HG02973 (cell line): ENCODE results near the gene PEAK1.
"Not testable (repeated sequence)": the region's sequence is repeated elsewhere in the genome, so short reads cannot be mapped to it uniquely, and the experiment has no call there.

Experiments used
- ATAC-seq: cut with Tn5 transposase; IDR thresholded peaks from one replicate; pipeline ENCODE4 v1.9.1; 2021; ENCODE audit warnings: moderate library complexity; ENCODE audit not compliant: unreplicated experiment

Gene PEAK1

DNA sequence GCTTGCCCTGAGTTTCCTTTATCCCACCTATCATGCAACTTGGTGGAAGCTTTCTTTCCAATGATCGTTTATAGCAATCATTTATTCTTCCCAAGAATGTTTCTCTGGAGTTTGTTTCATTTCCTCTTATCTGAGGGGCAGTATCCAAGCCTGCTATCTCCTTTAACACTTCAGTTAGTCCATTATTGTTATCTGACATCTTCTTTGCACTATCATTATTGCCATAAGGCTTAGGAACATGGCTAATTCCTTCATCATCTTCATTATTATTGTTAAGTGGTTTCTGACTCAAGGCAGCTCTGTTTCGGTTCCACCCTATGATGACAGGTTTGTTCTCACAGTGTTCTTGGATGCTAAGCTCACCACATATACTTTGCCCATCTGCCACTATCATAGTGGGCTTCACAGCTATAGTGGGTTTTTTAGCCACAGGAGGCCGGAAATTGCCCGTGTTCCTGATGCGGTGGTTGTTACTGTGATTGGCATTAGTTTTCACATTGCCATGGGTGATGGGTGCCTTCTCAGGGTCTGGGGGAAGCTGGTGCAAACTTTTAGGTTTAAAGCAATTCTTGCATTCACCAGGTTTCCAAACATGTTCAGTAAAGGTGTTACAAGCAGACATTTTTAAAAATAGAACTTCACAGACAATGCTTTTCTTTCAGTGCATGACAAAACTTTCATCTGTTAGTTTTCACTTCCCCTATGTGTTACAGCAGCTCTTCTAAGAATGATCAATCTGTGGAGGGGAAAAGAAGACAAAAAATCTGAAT, 238.4 kb downstream of the PEAK1 start:
- peak; percentile 52 for ATAC-seq

DNA sequence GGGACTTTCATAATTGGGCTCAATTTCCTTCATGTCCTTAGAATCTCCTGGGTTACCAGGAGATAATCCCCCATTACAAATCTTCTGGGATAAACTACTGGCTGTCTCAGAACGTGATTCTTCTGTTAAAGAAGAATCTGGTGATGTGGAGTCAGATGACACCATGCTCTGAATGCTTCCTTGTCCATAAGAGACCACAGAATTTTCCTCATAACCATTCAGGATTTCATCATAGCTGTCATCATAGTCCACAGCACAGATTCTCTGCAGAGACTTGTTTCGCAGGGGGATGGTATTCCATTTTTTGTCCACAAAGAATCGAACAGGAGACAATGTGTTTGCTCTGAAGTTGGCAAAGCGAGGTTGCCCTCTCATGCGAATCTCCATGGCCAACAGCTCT, 239.1 kb downstream of the PEAK1 start:
- ATAC-seq: no peak

DNA sequence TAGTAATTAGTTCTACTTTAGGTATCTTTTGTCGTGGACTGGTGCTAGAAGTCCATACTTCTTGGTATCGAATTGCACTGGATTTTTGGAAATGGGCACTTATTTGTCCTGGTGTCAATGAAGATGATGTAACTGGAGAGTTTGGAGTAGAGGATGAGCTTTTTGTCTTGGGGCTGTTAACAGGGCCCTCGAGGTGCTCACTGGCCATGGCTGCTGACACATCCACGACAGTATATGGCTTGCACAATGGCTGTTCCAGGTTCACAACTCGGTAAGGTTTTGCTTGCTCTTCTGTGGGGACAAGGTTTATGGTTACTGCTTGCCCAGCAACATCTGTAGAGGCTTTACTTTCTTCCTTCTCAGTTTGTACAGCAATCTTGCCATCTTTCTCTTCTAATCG, 239.6 kb downstream of the PEAK1 start:
- no peak for ATAC-seq

DNA sequence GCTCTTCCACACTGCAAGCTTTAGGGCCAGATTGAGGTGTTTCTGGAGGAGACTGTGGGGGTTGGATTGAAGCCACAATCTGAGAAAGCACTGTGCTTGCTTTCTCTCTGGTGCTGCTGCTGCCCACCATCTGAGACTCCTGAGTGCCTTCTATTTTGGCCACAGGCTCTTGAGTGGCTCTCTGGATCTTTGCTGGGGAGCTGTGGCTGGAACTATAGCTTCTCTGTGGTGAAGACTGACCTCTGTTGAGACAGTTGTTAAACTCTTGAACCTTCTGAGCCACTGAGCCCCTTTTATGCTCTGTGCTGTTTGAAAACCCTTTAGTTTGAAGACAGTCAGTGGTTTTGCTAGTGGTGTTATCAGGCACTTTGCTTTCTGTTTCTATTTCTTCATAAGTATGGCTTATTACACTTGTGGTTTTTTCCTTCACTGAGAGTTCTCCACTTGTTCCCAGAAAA, 240.3 kb downstream of the PEAK1 start:
- peak; percentile 42 for ATAC-seq

DNA sequence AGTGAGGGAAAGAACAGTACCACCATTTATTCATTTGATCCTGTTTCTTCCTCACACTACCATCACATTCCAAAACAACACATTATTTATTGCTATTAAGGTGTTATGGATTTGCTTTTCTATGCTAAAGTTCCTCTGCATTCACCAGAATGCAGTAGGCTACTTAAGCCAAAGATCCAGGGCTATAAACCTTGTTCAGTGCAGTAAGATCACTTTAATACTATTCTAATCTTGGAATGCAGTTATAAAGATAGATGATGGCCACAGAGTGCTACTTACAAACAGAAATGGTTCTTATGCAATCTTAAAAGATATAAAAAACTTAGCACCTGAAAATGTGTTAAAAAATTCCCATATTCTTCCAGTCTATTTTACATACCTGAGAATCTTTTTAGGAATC, 241.5 kb downstream of the PEAK1 start:
- ATAC-seq: no peak

DNA sequence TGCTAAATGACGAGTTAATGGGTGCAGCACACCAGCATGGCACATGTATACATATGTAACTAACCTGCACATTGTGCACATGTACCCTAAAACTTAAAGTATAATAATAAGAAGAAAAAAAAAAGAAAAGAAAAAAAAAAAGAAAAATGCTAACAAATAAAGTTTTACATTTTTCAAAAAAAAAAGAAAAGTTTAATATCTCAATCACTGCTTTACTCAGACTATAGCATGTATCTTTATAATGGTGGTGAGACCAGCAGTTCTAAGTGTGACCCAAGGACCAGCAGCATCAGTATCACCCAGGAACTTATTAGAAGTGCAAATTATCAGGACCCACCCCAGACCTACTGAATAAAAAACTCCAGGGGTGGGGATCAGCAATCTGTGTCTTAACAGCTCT, 243.8 kb downstream of the PEAK1 start:
- not testable (repeated sequence) for ATAC-seq

DNA sequence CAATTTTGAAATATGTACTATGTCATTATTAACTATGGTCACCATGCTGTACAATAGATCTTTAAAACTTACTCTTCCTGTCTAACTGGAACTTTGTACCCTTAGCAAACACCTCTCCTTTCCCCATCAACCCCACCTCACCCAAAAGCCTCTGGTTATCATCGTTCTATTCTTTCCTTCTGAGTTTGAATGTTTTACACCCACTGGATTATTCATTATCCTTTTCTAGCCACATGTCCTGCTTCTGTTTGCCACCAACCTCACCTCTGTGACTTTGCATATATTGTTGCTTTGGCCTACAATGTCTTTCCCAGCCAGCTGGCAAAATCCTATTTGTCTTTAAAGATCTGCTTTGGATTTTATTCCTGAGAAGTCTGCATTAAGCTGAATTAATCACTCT, 246.4 kb downstream of the PEAK1 start:
- ATAC-seq: no peak

DNA sequence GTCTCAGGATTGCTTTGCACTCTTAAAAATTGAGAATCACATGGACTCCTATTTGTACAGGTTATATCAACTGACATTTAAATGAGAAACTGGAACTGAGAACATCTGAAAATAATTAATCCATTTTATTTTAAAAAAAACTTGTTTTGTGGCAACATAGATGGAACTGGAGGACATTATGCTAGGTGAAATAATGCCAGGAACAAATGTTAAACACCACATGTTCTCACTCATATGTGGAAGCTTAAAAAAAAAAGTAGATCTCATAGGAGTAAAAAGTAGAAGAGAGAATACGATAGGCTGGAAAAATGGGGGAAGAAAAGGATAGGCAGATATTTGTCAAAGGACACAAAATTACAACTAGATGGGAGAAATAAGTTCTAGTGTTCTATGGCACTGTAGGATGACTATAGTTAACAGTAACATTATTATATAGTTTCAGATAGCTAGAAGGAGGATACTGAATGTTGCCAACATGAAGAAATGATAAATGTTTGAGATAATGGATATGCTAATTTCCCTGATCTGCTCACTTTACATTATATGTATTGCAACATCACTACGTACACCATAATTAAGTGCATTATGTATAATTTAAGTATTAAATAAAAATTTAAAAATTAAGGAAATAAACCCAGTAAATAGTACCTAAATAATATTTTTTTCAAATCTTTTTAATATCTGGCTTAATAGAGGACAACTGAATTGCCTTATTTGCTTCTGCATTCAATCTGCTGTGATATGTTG, 248.5 kb downstream of the PEAK1 start:
- ATAC-seq: no peak

DNA sequence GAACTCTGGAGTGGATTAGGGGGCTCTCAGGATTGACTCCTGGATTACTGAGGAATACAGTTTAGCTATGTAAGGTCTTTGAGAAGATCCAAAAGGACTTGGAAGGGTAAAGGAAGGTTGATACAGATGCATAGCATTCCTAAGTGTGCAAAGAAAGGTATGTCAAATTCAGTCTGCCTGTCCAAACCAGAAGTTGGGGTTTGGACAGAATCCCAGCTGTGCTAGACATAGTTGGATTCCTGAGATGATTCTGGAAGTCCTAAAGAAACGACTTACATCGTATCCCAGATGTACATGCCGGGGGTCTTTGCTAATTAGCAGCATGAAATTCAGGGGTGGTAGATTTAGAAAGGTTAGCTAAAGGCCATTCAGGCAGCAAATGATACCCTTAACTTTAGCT, 251.3 kb downstream of the PEAK1 start:
- no peak for ATAC-seq

DNA sequence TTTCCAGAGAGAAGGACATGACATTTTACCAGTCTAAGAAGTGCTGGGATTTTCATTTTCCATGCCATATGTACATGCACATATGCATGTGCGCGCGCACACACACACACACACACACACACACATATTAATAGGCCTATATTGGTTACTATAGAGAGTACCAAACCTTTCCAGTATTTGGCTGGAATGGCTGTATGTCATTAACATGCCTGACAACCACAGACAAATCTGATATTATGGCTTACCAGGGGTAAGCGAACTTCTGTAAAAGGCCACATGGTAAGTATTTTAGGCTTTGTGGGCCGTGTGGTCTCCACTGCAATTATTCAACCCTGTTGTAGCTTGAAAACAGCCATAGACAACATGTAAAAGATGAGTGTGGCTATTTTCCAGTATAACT, 251.8 kb downstream of the PEAK1 start:
- ATAC-seq: no peak

DNA sequence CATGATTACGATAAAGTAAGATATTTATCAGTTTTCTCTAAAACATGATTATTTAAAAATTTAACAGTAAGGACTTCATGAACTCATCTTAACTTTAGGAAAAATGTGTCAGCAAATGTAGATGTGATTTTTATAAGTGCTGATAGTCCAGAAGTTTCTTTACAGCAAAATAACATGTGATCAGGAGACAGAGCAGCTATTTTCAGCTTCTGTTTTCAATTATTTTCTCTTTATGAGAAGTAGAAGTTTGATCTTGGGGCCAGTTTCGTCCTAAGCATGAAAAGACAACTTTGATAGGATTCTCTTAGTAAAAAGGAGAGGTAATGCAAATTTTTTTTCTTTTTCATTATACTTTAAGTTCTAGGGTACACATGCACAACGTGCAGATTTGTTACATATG, 252.5 kb downstream of the PEAK1 start:
- ATAC-seq: no peak

DNA sequence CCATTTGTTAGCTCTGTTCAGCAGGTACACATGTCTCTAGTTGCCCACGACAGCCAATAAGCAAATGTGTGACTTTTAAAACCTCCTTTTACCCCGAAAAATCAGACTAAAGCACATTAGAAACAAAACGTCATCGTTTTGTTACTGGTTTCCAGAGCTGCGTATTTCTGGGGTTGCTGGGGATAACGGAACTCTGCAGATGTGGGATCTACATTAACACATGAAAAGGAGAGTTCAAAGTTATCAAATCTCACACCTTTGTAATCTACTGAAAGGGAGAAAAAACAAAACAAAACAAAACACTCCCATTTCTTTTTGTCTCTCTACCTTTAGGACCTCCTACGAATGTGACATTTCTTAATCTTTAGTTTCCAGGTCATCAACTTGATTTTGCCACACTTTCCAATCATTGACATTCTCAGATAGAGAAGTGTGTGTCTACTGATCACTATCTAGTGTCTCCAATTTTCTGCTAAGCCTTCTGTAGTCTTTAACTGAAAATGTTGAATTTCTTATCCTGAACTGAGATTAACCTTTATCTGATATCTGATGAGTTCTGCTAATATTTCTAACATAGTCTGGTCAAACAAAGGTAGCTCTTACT, 256.0 kb downstream of the PEAK1 start:
- ATAC-seq: no peak

DNA sequence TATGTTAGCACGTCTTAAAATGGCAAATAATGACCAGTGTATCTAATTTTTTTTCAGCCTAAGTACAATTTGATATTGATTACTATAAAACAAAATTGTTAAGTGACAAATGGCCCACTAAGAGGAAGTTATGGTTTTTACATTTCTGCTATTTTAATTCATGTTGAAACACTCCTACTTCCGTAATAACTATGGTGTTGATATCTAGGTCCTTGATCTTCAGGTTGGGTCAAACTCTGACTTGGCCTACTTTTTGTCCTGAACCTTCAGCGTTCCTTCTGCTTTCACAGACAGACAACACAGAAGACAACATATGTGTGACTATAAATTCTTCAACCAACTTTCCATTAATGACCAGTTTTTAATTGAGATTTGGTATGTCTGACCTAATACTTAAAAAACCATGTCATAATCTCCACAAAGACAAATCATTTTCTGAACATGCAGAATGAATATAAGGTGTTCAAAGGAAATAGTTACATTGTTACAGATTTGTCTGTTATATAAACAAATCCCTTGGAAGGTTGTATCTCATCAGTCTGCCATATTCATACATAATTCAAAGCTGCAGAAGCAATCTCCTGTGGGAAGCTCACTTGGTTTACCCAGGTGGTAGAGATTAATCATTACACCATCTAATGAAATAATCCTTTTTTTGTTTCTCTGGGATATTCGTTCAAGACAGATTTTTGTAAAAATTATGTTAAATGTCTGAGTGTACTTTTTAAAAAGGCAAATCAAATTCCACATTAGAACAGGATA, 256.9 kb downstream of the PEAK1 start:
- no peak for ATAC-seq

DNA sequence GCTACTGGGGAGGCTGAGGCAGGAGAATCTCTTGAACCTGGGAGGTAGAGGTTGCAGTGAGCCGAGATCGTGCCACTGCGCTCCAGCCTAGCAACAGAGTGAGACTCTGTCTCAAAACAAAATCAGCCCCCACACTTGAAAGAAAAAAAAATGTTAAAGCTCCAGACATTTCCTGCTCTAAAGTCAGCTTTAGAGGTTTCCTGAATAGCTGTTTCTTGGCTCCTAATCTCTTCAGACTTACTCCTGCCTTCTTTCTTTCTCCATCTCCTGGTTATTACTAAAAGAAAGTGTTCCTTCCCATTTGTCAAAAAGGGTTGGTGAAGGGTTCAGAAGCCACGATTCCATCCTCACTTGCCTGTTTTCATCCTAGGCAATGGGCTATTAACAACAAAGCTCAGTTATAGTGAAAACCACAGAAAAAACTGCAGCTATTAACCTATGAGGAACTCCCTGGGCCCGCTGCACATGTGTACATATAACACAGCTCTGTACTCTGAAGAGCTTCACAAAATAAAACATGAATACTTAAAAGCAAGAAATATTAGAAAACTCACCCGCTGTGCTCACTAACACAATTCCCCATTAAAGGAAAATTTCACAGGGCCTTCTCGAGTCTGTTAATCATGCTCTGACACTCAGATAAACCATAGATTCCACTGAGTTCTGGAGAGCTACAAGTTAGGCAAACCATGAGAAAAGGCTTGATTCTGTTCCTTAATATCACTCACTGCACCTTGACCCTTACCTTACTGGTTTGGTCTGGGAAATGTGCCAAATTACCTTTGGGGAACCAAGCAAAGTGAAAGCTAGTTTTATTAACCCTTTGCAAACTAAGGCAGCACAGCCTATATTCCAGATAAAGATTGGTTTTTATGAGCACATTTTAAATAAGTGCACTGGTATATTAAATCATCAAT, 259.1 kb downstream of the PEAK1 start:
- no peak for ATAC-seq

DNA sequence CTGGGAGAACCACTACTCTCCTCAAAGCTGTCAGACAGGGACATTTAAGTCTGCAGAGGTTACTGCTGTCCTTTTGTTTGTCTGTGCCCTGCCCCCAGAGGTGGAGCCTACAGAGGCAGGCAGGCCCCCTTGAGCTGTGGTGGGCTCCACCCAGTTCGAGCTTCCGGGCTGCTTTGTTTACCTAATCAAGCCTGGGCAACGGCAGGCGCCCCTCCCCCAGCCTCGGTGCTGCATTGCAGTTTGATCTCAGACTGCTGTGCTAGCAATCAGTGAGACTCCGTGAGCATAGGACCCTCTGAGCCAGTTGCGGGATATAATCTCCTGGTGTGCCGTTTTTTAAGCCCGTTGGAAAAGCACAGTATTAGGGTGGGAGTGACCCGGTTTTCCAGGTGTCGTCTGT, 263.9 kb downstream of the PEAK1 start:
- ATAC-seq: not testable (repeated sequence)

DNA sequence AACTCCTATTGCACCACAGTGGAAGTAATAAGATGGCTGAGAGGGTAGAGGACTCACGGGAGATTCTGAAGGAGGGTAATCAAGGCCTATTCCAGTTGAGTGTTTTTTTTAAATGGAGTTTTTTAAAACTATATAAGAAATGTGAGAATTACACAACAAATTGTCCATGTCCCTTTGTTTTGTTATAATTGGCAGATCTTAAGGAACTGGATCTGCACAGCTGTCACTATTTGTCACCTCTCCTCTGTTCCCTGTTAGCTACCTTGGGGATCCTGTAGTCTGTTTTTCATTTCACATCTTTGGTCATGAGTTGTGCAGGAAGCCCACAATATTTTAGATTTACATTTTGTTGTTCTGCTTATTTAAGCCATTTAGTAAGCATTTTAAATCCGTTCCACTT, 271.7 kb downstream of the PEAK1 start:
- ATAC-seq: no peak

DNA sequence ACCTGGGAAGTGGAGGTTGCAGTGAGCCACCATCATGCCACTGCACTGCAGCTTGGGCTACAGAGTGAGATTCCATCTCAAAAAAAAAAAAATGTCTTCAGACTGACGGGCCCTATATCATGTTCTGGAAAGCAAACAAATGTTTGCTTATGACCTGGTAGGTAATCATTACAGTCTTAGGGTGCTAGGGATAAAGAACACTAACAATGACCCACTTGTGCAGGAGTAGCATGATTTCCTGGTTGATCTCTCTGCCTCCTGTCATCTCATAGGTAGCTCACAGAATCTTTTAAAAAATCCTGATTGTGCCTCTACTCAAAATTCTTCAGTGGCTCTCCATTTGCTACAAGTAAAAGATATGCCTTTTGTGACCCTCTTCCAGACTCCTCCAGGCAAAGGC, 274.5 kb downstream of the PEAK1 start:
- ATAC-seq: no peak

DNA sequence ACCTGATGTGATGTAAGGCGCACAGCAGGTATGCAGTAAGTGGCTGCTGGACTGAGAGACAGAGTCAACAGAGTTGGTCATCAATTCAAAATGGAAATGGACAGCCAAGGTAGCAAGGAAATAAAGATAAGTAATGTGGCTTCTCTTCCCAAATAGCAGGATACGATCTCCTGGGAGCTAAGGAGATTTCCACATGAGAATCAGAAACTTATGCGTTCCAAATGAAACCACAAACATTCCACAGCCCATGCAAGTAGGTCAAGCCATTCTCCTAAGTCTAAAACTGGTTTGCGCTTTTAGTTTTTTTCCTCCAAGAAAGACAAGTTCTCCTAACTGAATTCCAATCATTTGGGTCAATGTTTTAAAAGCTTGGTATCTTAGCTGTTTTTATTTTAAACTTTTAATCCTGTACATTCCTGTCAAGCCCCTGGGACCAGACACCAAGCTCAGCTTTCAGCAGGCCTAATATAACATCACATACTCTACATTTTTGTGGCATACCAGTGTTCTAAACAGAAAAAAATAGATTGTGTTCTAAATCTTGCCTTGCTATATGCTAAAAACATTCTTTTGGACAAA, 275.3 kb downstream of the PEAK1 start:
- no peak for ATAC-seq

DNA sequence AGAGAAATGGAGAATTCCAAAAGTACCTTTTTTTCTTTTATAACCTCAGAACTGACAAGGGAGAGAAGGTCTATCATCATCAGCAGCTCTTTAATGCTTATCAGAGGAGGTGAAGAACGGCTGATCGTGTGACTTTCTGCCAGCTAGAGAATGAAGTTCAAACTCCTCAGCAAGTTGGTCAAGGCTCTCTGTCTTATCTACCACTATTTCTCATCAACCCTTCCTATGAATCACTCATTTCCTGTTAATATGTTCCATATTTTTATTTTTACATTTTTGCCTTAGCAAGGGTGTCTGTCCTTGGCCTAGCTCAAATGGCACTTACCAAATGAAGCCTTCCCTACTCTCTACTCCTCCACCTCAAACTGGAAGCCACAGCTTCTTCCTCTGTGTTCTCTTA, 275.9 kb downstream of the PEAK1 start:
- ATAC-seq: no peak

DNA sequence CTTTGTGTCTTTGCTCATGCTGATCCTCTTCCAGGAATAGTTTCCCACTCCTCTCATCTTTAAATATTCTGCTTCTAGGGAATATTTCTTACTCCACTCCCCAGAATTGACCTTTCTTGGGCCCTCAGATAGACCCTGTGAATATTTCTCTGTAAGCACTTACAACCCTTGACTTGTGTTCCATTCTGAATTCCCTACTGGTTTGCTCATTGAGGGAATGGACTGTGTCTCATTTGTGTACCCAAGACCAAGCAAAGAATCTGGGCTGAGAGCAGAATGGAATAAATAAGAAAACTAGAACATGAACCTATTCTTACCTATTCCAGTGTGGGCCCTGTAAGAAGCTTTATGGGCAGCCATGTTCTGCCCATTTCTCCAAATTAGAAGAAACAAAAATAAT, 276.3 kb downstream of the PEAK1 start:
- no peak for ATAC-seq
